ENCODE measurements around the gene TLE4.
"Not testable (repeated sequence)": the region's sequence is repeated elsewhere in the genome, so short reads cannot be mapped to it uniquely, and the experiment has no call there.

The TLE4 gene

DNA sequence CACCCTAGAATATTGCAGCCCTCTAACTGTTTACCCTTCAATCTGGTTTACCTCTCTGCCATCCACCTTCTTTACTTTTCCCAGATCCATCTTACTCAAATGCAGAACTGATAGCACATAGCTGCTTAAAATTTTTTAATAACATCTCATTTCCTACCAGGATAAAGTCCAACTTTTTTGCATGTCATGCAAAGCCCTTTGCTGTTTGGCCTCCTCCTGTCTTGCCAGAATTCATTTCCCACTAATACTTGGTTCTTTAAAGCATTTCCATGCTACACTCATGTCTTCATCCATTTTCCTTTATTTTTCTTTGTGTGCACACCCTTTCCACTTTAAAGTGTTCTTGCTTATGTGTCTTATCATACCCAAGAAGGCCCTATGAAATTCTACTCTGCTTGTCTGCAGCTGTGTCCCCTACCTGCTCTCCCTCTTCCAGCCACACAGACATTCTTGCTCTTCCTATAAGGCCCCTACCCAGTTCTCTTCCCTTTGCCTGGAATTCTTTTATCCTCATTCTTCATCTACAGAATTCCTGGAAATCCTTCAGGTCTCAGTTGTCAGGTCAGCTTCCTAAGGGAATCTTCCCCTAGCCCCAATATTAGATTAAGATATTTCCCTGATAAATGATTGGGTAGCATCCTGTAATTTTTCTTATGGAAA, 50.3 kb downstream of the TLE4 start:
- TF ChIP-seq POLR2A (IDR thresholded peaks at IDR 0.05; ENCODE audit: low read length): no peak
- TF ChIP-seq GATA1 (IDR thresholded peaks at IDR 0.05; ENCODE audit: low read depth, low read length): no peak
- DNase-seq: no peak

DNA sequence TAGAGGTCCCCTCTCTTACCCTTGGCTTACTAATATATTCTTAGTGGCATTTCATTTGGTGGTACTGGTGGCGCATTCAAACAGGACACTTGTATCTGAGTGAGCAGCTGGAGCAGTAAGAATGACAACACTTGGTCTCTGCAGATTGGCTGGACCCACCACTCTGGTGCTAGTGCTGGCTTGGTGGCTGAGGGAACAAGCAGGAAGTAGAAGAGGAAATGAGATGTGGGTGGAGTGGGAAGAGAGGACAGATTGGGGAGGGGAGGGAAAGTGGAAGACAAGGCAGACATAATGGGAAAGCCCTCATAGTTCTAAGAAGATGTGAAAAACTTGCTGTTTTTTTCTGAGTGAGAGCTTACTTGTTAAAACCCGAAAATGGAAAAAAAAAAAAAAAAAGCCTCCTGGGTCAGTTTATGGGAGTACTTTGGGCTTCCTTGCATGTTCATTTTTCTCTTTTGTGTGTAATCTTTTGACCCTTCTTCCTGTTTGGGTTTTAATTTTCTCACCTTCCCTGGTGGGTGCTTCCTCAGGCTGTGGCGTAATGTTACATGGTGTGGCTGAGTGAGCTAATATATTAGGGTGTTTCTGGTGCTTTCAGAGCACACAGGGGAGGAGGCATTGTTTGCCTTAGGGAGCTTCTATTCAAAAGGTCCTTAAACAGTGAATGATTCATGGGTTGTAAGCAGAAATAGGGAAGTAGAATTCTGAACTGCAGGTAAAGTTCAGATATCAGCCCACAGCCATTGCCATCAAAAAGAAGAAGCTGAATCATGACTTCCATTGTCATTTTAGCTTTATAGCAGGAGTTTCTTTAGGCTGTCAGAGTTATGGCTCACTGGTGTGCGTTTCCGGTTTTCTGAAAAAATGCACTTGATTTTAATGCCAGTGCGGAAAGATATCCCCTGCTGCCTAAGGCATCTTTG, 52.3 kb downstream of the TLE4 start:
- TF ChIP-seq GATA1 (IDR thresholded peaks at IDR 0.05; ENCODE audit: low read depth, low read length) (no peak), POLR2A (IDR thresholded peaks at IDR 0.05; ENCODE audit: low read length) (no peak)
- DNase-seq: peak in 1 of 2 experiments; percentile 2

- TF ChIP-seq GATA1 (IDR thresholded peaks at IDR 0.05; ENCODE audit: low read depth, low read length): no peak
- no peak for TF ChIP-seq POLR2A (IDR thresholded peaks at IDR 0.05; ENCODE audit: low read length)
- no peak for DNase-seq
Observed at GRCh38 chr9:79629721-79630120, 58.0 kb downstream of the TLE4 start.

DNA sequence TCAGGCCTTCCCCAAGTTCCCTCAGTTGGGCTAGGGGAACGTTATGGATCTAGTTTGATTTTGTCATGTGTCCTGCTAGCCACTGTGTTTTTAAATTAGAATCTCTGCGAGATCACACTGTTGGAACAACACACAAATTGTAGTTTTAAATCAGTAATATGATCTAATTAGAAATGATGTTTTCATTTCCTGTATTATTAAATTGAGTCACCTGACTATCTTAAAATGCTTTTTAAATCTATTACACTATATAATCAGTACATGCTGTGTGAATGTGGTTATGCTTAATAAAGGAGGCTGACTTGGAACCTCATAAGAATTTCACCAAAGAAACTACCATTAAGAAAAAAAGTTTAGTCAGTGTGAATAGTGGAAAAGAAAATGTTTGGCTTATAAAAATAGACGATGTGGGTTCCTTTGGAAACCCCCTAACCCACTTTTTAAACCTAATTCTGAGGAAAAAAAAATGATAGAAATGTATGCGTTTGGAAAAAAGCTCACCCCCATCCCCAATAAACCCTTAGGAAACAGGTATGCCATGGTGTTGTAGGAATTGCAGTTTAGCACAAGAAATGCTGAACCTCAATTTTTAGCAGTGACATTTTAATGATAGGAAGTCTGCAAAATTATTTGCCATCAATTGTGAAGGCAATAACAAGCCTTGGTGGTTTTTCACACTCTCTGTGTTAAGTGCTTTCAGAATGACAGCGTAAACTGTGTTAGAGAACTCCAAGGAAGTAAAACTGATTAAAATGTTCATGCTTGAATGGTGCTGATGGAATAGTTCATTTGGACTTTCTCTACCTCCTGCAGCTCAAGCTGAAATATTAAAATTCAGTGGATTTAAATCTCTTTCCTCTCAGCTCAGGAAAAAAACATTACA, 59.0 kb downstream of the TLE4 start:
- TF ChIP-seq POLR2A (IDR thresholded peaks at IDR 0.05; ENCODE audit: low read length): no peak
- DNase-seq: no peak

- TF ChIP-seq GATA1 (IDR thresholded peaks at IDR 0.05; ENCODE audit: low read depth, low read length): no peak
- no peak for TF ChIP-seq POLR2A (IDR thresholded peaks at IDR 0.05; ENCODE audit: low read length)
- no peak for DNase-seq
Observed at GRCh38 chr9:79632060-79632459, 60.3 kb downstream of the TLE4 start.

- TF ChIP-seq GATA1 (IDR thresholded peaks at IDR 0.05; ENCODE audit: low read depth, low read length): no peak
- no peak for TF ChIP-seq POLR2A (IDR thresholded peaks at IDR 0.05; ENCODE audit: low read length)
- DNase-seq: no peak
Observed at GRCh38 chr9:79632705-79633104, 60.9 kb downstream of the TLE4 start.

DNA sequence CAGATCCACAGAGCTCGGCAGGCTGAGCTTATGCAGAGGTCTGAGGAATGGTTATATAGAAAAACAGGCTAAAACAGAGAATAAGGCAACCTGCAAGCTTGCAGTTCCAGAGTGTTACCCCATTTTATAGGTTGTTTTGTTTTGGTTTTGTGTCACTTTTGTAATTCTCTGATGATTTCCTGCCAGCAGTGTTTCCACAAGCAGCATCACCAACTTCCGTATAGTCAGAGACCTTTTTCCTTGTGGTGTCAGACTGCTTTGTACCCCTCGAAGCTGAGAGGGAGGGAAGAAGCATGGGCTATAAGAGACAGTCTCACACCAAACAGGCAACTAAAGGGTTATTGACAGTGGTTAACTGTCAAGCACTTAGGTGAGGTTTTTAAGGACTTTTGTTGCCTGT, 61.8 kb downstream of the TLE4 start:
- no peak for DNase-seq
- TF ChIP-seq POLR2A (IDR thresholded peaks at IDR 0.05; ENCODE audit: low read length) (no peak), GATA1 (IDR thresholded peaks at IDR 0.05; ENCODE audit: low read depth, low read length) (no peak)

- TF ChIP-seq GATA1 (IDR thresholded peaks at IDR 0.05; ENCODE audit: low read depth, low read length): no peak
- no peak for DNase-seq
Observed at GRCh38 chr9:79637177-79637925, 65.6 kb downstream of the TLE4 start.

DNA sequence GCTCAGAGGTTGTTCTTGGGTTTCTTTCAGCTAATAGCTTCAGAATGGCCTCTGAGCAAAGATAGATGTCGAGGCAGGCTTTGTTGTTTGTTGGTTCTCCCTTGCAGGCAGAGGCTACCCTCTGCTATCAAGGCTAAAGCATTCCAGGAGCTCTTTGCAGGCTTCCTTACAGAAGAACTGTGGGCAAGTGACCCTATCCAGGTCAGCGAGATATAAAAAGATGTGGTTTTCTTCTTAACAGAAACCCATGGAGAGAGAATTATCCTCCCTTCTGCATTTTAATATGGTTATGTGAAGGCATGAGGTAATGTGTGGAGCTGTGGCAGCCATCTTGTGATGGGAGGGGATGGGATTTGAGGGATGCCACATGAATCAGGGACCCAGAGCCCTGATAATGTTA, 67.0 kb downstream of the TLE4 start:
- DNase-seq: no peak
- TF ChIP-seq GATA1 (IDR thresholded peaks at IDR 0.05; ENCODE audit: low read depth, low read length) (no peak), POLR2A (IDR thresholded peaks at IDR 0.05; ENCODE audit: low read length) (no peak)

GRCh38 chr9:79639354-79639753, 67.6 kb downstream of the TLE4 start:
- DNase-seq: no peak

DNA sequence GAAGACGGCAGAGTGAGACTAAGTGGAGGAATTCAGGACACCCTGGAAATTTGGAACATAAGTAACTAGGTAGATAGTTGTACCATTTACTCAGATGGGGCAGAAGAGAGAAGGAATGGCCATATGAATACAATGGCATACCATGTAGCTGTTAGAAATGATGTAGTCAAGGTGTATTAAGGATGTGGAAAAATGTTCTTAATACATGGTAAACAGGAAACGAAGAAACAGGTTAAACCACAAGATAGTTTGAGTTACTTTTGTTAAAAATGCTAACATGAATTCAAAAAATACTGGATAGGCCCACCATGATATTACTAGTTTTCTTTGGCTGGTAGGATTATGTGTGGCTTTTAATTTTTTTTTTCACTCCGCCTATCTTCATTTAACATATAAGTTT, 68.3 kb downstream of the TLE4 start:
- DNase-seq: not testable (repeated sequence)

More at GRCh38 chr9:79639354-79639753, 67.6 kb downstream of the TLE4 start:
- TF ChIP-seq GATA1 (IDR thresholded peaks at IDR 0.05; ENCODE audit: low read depth, low read length) (no peak), POLR2A (IDR thresholded peaks at IDR 0.05; ENCODE audit: low read length) (no peak)

- no peak for TF ChIP-seq POLR2A (IDR thresholded peaks at IDR 0.05; ENCODE audit: low read length)
Observed at GRCh38 chr9:79641070-79641469, 69.3 kb downstream of the TLE4 start.

DNA sequence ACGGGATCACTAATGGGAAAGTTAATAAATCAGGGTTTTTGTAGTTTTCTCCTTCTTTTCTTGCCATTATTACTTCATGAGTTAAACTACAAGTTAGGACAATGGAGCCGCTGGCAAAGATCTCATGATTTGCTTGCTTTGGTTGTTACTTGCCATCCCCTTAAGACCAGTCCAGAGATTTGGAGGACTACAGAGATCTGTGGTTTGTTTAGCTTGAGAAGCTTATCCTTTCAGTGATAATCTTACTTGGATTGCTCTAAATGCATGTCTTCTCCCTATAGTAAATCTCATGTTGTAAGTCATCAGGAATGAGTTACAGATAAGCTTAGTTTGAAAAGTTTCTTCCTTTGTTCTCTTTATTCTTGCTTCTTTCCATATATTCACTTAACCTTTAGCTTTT, 70.9 kb downstream of the TLE4 start:
- no peak for TF ChIP-seq POLR2A (IDR thresholded peaks at IDR 0.05; ENCODE audit: low read length)
- TF ChIP-seq GATA1 (IDR thresholded peaks at IDR 0.05; ENCODE audit: low read depth, low read length): no peak
- no peak for DNase-seq

More at GRCh38 chr9:79641070-79641469, 69.3 kb downstream of the TLE4 start:
- DNase-seq: no peak

Data from erythroblast (primary cell).